HCT116 (cell line): Measurements from ENCODE around the gene PHC3. TPM values are rescaled to one million over a fixed set of nuclear protein-coding genes. Genes with fewer than 3 reads are reported as not detected.

Source experiments
- ATAC-seq: fragments of 200-7000 bp; cut with Tn5 transposase; 2 replicates; pipeline ENCODE4 v1.9.1; 2020; ENCODE audit warnings: mild to moderate bottlenecking, moderate library complexity
- BruUV-seq: library from RNA; stranded (reverse); fragments of 400-500 nt; replicated peaks from 2 replicates; lab custom pipeline; 2021; lab: Mats Ljungman, UMichigan
- CTCF ChIA-PET: fragments of 300-600 bp; sonication (Branson Sonifier 250); formaldehyde crosslinking; loops from one replicate; lab custom pipeline; 2021; ENCODE audit warnings: antibody characterized with exemption; lab: Charles Lee
- POLR2A ChIA-PET: fragments of 300-600, 350-600 bp; sonication (Branson Sonifier 250); formaldehyde crosslinking; loops from one replicate; lab custom pipeline; 2021; ENCODE audit warnings: antibody characterized with exemption; lab: Charles Lee
- RAD21 ChIA-PET, 2 experiments: fragments of 300-600 bp; sonication (Branson Sonifier 250); formaldehyde crosslinking; loops; one replicate each; lab custom pipeline; 2023; ENCODE audit warnings: low total read pairs in 2 of 2; ENCODE audit not compliant: uncharacterized antibody in 2 of 2, unreplicated experiment in 2 of 2, low non-redundant PET in 1 of 2; lab: Charles Lee
- DNase-seq: peaks from one replicate; pipeline ENCODE4 v3.0.0-alpha.2; 2010; ENCODE audit warnings: low read depth, low spot score
- H2AFZ ChIP-seq: fragments of 200-600 bp; shearing (Covaris generic), sonication (generic); 2 replicates; pipeline ENCODE4 v1.6.1; 2017; ENCODE audit warnings: low read depth, mixed run types, mixed read lengths, antibody characterized with exemption, low read length; ENCODE audit not compliant: poor library complexity, severe bottlenecking
- H3K27ac ChIP-seq: 2 replicates; pipeline ENCODE4 v1.5.1; 2012; ENCODE audit warnings: low read depth, low read length
- H3K27me3 ChIP-seq: fragments of 200-600 bp; sonication (generic); 2 replicates; pipeline ENCODE4 v1.6.1; 2016; ENCODE audit warnings: mixed run types, low read length, mixed read lengths; ENCODE audit not compliant: insufficient read depth
- H3K36me3 ChIP-seq, 2 experiments: fragments of 200-500 bp in 1 of 2; fragments of 200-600 bp in 1 of 2; sonication (Bioruptor generic) in 1 of 2; sonication (generic) in 1 of 2; 2 replicates each; pipeline versions ENCODE4 v1.5.1 to v1.6.1; 2014 to 2016; ENCODE audit warnings: low read length in 2 of 2, inconsistent platforms in 1 of 2, mixed read lengths in 1 of 2, mixed run types in 1 of 2; ENCODE audit not compliant: insufficient read depth in 2 of 2, control insufficient read depth in 1 of 2
- H3K4me1 ChIP-seq, 2 experiments: fragments of 200-600 bp in 1 of 2; sonication (generic) in 1 of 2; 2 replicates each; pipeline versions ENCODE4 v1.5.1 to v1.6.1; 2012 to 2017; ENCODE audit warnings: low read length in 2 of 2, inconsistent platforms in 1 of 2, mild to moderate bottlenecking in 1 of 2, mixed read lengths in 1 of 2, mixed run types in 1 of 2, moderate library complexity in 1 of 2; ENCODE audit not compliant: insufficient read depth in 2 of 2, control insufficient read depth in 1 of 2
- H3K4me2 ChIP-seq: fragments of 200-600 bp; sonication (generic); 2 replicates; pipeline ENCODE4 v1.6.1; 2017; ENCODE audit warnings: mixed run types, low read length, mixed read lengths
- H3K4me3 ChIP-seq, 2 experiments: fragments of 200-600 bp in 1 of 2; sonication (generic) in 1 of 2; replicated peaks in 1 of 2; 2 replicates each; pipeline ENCODE4 v1.5.1; 2011 to 2016; ENCODE audit warnings: low read length in 2 of 2, control low read depth in 1 of 2, low read depth in 1 of 2, mild to moderate bottlenecking in 1 of 2, mixed read lengths in 1 of 2, mixed run types in 1 of 2
- H3K79me2 ChIP-seq: fragments of 200-600 bp; sonication (generic); 2 replicates; pipeline ENCODE4 v1.6.1; 2017; ENCODE audit warnings: mild to moderate bottlenecking, mixed run types, low read length, moderate library complexity, mixed read lengths; ENCODE audit not compliant: insufficient read depth
- H3K9ac ChIP-seq: fragments of 200-600 bp; sonication (generic); 2 replicates; pipeline ENCODE4 v1.6.1; 2016; ENCODE audit warnings: low read length, mixed read lengths
- H3K9me2 ChIP-seq: fragments of 200-600 bp; sonication (generic), shearing (Covaris generic); 2 replicates; pipeline ENCODE4 v1.6.1; 2017; ENCODE audit warnings: mixed run types, mild to moderate bottlenecking, moderate library complexity; ENCODE audit not compliant: insufficient read depth
- H3K9me3 ChIP-seq, 2 experiments: fragments of 200-500 bp in 1 of 2; fragments of 200-600 bp in 1 of 2; sonication (Bioruptor generic) in 1 of 2; sonication (generic) in 1 of 2; 2 replicates each; pipeline ENCODE4 v1.6.1; 2014 to 2017; ENCODE audit warnings: low read length in 2 of 2, mixed read lengths in 2 of 2, inconsistent platforms in 1 of 2, low read depth in 1 of 2, mild to moderate bottlenecking in 1 of 2, mixed run types in 1 of 2, moderate library complexity in 1 of 2; ENCODE audit not compliant: control insufficient read depth in 1 of 2, insufficient read depth in 1 of 2
- H4K20me1 ChIP-seq: fragments of 200-600 bp; sonication (generic), shearing (Covaris generic); 2 replicates; pipeline ENCODE4 v1.6.1; 2017; ENCODE audit warnings: mixed run types, mild to moderate bottlenecking, moderate library complexity; ENCODE audit not compliant: insufficient read depth
- ATF3 ChIP-seq: IDR thresholded peaks from 2 replicates; pipeline ENCODE4 v1.6.1; 2012
- CEBPB ChIP-seq: IDR thresholded peaks from 2 replicates; pipeline ENCODE4 v1.6.1; 2012; ENCODE audit warnings: low read depth
- CTCF ChIP-seq, 3 experiments: fragments of 200-600 bp in 1 of 3; sonication (generic) in 1 of 3; IDR thresholded peaks in 2 of 3; conservative IDR thresholded peaks in 1 of 3; 2 replicates each; pipeline ENCODE4 v1.5.1; 2012 to 2017; ENCODE audit warnings: low read depth in 2 of 3, low read length in 2 of 3, antibody characterized with exemption in 1 of 3, borderline replicate concordance in 1 of 3, control low read depth in 1 of 3, mild to moderate bottlenecking in 1 of 3, mixed read lengths in 1 of 3, mixed run types in 1 of 3, moderate library complexity in 1 of 3; ENCODE audit not compliant: insufficient read depth in 1 of 3
- EGR1 ChIP-seq: IDR thresholded peaks from 2 replicates; pipeline ENCODE4 v1.6.1; 2012; ENCODE audit warnings: low read depth
- EZH2 ChIP-seq: fragments of 200-600 bp; sonication (generic); IDR thresholded peaks from 2 replicates; pipeline ENCODE4 v1.6.1; 2017; ENCODE audit warnings: antibody characterized with exemption, mixed run types
- MAX ChIP-seq: IDR thresholded peaks from 2 replicates; pipeline ENCODE4 v1.6.1; 2012
- POLR2A ChIP-seq: IDR thresholded peaks from 2 replicates; pipeline ENCODE4 v1.7.0; 2011; ENCODE audit warnings: borderline replicate concordance; ENCODE audit not compliant: insufficient read depth, insufficient read length; ENCODE audit errors: extremely low read depth
- RAD21 ChIP-seq: IDR thresholded peaks from 2 replicates; pipeline ENCODE4 v1.6.1; 2012; ENCODE audit warnings: low read depth, mild to moderate bottlenecking
- ZNF274 ChIP-seq: fragments of 200-500 bp; sonication (Bioruptor generic); IDR thresholded peaks from 2 replicates; pipeline ENCODE4 v1.6.1; 2014; ENCODE audit warnings: mild to moderate bottlenecking, low read depth, low read length, inconsistent platforms
- intact Hi-C: fragments of 100-400 bp; cut with micrococcal nuclease; formaldehyde crosslinking; loops from 2 replicates; pipeline ENCODE4 v1.10.0; 2022
- total RNA-seq: library from RNA; stranded (reverse); gene quantifications from one replicate; pipeline ENCODE4 v1.2.1, GENCODE V29; 2021; ENCODE audit not compliant: unreplicated experiment

Gene PHC3
- total RNA-seq, 1 experiment from 2014 or later = 40.1 TPM

GRCh38 chr3:170096342-170096741, 85.2 kb downstream of the PHC3 start:
- Histone ChIP-seq H3K36me3 (peaks cover 28% of the 10 kb centered on the region in 2 experiments), H3K27ac (no peak overlapping the region), H3K9me3 (no peaks in the 10 kb centered on the region), H3K4me2 (no peak overlapping the region), H3K4me1 (no peaks in the 10 kb centered on the region), H3K79me2 (no peaks in the 10 kb centered on the region; the same call in 1 of the 2 replicates), H3K4me3 (no peak overlapping the region), H3K9me2 (no peaks in the 10 kb centered on the region), H2AFZ (no peak overlapping the region), H3K9ac (no peak overlapping the region), H4K20me1 (peaks cover 4% of the 10 kb centered on the region; the same call in 1 of the 2 replicates), H3K27me3 (no peaks in the 10 kb centered on the region)
- CTCF ChIA-PET = no interaction called here
- POLR2A ChIA-PET = no interaction called here
- BruUV-seq = no TSS peak
- no peak for ATAC-seq
- RAD21 ChIA-PET = no interaction called here
- DNase-seq = no peak
- intact Hi-C loops = no loop called here
- TF ChIP-seq EGR1 (no peak), ZNF274 (no peak), POLR2A (no peak), CTCF (IDR thresholded peaks at IDR 0.05 in 2 of 3, conservative IDR thresholded peaks at IDR 0.05 in 1 of 3; ENCODE audit: borderline replicate concordance in 1 of 3, insufficient read depth in 1 of 3, low read depth in 2 of 3, low read length in 2 of 3) (no peak), ATF3 (no peak), RAD21 (no peak), MAX (no peak), CEBPB (no peak), EZH2 (no peak)
